HG02840 (cell line): ENCODE results near the gene ADCK2.
"Not testable (repeated sequence)": the region's sequence is repeated elsewhere in the genome, so short reads cannot be mapped to it uniquely, and the experiment has no call there.

Experiments
- ATAC-seq: cut with Tn5 transposase; IDR thresholded peaks from one replicate; pipeline ENCODE4 v1.9.1; 2021; ENCODE audit warnings: mild to moderate bottlenecking, moderate library complexity, moderate number of reproducible peaks; ENCODE audit not compliant: unreplicated experiment, low FRiP score

ADCK2 gene

GRCh38 chr7:140691376-140692045 is 18.8 kb downstream of the ADCK2 start:
- ATAC-seq = no peak

GRCh38 chr7:140693849-140694248 is 21.1 kb downstream of the ADCK2 start:
- ATAC-seq = not testable (repeated sequence)

DNA sequence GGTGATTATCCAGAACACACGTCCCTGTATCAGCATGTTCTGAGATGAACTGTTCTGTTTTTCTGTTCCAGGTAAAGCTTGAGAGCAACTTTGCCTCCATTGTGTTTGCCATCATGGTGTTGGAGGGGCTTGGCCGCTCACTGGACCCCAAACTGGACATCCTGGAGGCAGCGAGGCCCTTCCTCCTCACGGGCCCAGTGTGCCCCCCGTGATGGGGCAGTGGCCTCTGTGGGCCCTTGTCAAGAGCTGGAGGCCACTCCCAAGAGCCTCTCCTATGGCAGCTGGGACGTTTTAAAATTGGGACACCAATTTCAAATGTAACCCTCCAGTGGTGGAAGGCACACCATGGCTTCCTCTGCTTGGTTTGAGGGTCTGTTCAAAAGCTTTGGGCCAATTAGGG is 21.8 kb downstream of the ADCK2 start:
- ATAC-seq = no peak

GRCh38 chr7:140695381-140695780 is 22.6 kb downstream of the ADCK2 start:
- ATAC-seq = no peak

GRCh38 chr7:140696024-140696679 is 23.4 kb downstream of the ADCK2 start:
- ATAC-seq = no peak

GRCh38 chr7:140696680-140697446 is 24.1 kb downstream of the ADCK2 start, which contains the start of gene NDUFB2:
Gene NDUFB2, plus strand, starts transcription at chr7:140696708. Its CDS starts 37 bp downstream, at chr7:140696745.
- ATAC-seq = peak; percentile 92

DNA sequence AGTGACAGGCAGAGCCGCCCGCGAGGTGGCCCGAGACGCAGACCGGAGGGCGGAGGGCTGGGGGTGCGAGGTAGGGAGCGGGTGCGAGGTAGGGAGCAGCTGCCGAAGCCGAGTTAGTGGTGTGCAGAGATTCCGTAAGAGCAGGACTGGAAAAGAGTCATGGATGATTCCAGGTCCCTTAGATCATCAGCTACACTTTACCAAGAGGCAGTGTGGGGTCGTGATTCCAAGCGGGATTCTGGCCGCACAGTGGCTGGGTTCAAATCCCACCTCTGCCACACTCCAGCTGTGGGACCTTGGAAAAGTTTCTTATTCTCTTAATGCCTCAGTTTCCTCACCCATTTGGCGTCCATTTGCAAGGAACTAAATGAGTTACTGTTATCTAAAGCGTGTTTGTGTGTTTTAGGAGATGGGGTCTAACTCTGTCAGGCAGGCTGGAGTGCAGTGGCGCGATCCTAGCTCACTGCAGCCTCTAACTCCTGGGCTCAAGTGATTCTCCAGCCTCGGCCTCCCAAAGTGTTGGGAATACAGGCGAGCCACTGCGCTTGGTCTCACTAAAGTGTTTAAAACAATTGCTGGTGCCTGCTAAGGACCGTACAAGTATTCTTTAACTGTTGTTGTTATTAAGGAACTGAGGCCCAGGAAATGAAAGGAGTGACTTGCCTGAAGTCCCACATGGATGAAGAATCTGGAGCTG is 24.9 kb downstream of the ADCK2 start:
- no peak for ATAC-seq

DNA sequence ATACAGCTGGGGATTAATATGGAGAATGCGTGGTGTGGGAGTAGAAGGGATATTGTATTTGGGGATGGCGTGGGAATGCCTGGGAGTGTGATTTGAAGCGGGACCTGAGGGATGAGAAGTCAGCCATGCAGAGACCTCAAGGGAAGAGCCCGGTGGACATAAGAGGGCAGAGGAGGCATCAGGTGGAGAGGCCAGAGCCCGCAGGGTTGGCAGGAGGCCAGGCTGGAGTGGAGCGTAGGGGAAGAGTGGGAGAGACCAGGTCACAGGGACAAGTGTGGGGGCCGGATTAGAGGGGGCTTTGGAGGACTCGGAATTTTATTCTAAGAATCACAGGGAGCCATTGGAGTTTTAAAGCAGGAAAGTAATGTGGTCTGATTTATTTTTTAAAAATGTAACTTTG is 25.7 kb downstream of the ADCK2 start:
- no peak for ATAC-seq

DNA sequence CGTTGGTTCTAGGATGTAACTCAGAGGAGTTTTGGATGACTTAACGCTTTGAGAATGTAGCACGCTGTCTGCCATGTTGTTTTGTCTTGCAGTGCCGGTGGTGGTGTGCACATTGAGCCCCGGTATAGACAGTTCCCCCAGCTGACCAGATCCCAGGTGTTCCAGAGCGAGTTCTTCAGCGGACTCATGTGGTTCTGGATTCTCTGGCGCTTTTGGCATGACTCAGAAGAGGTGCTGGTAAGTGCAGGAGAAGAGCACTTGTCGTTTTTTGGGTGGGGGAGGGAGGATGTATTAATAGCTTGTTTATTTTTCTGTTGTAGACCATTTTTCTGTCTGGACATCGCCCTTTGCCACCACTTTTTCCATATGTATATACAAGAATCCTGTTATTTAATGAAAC is 30.0 kb downstream of the ADCK2 start:
- no peak for ATAC-seq

GRCh38 chr7:140704205-140704604 is 31.5 kb downstream of the ADCK2 start:
- no peak for ATAC-seq

DNA sequence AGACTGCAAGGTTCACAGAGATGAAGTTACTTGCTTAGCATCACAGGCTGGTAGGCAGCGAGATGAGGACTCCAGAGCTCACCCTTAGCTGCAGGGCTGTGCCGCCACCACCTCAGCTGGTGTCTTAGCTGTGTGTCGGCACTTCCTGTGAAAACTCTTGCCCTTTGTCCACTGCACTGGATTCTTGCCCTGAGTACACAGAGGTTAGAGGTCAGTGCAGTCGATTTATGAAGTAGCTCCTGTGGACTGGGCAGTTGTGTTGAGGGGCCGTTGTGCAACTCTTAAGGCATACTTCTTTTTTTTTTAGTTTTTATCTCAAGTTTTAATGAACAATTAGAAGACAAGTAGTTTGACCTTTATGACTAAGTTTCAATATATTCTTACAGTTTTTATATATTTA is 34.4 kb downstream of the ADCK2 start:
- ATAC-seq = no peak

GRCh38 chr7:140708764-140709163 is 36.0 kb downstream of the ADCK2 start:
- ATAC-seq = not testable (repeated sequence)

- ATAC-seq = not testable (repeated sequence)
These were observed 39.6 kb downstream of the ADCK2 start for GRCh38 chr7:140712392-140712791.

- ATAC-seq = no peak
These were observed 41.7 kb downstream of the ADCK2 start for GRCh38 chr7:140714331-140715040.

- ATAC-seq = no peak
These were observed 47.0 kb downstream of the ADCK2 start for GRCh38 chr7:140719721-140720120.

DNA sequence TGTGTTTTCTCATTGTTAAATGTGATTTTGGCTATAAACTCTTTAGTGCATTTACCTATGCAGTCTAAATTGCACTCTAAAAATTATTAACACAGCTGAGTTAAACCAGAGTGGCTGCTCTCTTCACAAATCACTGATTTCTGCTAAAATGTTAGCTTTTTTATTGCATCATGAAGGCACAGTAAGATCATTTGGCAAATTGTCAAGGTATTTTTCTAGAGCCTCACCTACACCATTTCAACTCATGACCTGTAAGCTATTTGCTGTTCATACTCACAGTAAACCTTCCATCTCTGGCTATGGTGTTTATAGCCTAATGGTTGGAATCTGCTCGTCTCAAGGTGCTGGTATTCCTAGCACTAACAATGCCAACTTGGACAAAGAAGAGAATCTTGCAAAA is 49.5 kb downstream of the ADCK2 start:
- ATAC-seq = no peak

DNA sequence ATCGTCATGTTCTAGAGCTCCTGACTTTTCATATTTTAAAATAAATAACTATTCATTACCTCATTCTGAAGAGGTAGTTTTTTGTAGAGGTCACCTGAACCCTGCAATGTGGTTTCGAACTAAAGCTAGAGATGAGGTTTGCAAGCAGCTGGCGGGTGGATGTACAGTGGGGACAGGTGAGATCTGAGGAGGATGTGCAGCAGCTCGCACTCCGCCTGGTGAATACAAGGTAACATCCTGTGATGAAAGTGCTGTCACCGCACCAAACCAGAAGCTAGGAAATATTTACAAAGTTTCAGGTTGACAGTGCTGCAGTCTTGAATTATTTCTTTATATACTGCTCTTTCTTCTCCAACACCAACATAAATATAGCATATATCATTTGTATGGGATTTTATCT is 50.3 kb downstream of the ADCK2 start:
- ATAC-seq = no peak

GRCh38 chr7:140723574-140723973 is 50.8 kb downstream of the ADCK2 start:
- ATAC-seq = no peak

DNA sequence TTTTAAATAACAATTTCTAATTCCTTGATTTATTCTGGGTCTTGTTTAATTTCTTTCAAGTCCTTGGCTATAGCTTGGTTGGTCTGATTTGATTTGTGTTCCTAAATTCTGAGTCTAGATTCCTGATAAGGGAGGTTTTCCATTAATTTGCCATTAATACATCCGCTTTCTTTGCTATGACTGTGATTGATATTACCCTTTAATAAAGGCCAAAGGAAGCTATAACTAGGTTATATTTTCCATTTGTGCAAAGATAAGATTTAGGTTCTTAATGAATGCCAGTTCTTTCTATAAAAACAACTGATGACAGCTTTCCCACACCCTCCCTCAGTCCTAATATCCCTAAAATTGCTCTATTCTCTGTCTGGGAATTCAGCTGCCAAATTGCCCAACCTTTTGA is 52.0 kb downstream of the ADCK2 start:
- no peak for ATAC-seq

DNA sequence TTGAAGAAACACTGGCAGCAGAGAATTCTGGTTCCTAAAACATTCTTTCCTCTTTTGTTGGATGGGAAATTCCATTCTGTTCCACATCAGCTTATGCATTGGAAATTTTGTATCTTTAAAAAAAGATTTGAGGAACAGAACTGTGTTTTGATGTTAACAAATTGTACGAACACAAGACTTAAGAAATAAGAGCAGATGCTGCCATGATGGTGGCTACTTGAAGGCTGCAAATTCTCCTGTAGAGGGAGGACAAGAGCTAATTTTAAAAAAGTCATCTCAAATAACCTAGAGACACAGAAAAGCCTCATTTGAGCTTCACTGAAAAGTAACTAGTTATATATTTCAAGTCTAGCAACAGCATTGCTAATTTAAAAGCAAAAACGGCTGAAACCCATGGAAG is 53.5 kb downstream of the ADCK2 start:
- ATAC-seq = no peak
